ENCODE results near the gene CALD1.

GRCh38 chr7:134941952-134942351, 162.5 kb downstream of the CALD1 start:
- TF ChIP-seq CTCF (IDR thresholded peaks at IDR 0.05), result no peak
- TF ChIP-seq ZFX (IDR thresholded peaks at IDR 0.05; ENCODE audit: borderline replicate concordance), result no peak
